Measurements from ENCODE around the gene HYPK.

HYPK gene

DNA sequence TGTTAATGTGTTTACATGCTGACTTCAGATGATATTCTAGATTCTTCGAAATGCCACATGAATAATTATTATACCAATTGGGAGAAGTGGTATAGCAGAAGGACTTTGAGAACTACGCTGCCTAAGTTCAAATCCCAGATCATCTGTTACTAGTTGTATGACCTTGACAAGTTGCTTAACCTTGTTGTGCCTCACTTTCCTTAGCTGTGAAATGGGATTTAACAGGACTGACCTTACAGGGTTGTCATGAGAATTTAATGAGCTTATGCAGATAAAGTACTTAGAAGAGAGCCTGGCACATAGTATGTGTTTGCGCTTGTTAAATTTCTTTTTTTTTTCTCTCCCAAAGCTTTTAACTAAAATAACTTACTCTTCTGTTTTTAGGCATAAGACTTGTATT lies 50.9 kb downstream of the HYPK start:
- DNase-seq (ENCODE audit: low read depth), result no peak

DNA sequence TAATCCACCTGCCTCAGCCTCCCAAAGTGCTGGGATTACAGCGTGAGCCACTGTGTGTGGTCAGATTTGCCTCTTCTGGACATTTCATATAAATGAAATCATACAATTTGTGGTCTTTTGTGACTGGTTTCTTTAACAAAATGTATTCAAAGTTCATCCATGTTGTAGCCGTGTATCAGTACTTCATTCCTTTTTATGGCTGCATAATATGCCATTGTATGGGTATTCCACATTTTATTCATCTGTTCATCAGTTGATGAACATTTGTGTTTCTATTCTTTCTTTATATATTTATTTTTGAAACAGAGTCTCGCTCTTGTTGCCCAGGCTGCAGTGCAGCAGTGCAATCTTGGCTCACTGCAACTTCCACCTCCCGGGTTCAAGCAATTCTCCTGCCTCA lies 52.2 kb downstream of the HYPK start:
- DNase-seq (ENCODE audit: low read depth), result no peak
